ENCODE results near the gene IFIT1B. TPM values are rescaled to one million over a fixed set of nuclear protein-coding genes. Genes with fewer than 3 reads are reported as not detected.

Gene IFIT1B
- total RNA-seq, 1 experiment from 2014 or later: not detected

- BruUV-seq (replicated peaks): no TSS peak
- H3K9me3 ChIP-seq (ENCODE audit: low read length): no peaks in the 10 kb centered on the region
- no peaks in the 10 kb centered on the region for H3K9me2 ChIP-seq (replicated peaks; ENCODE audit: low read length)
Measured at GRCh38 chr10:89338713-89339112, 39.1 kb upstream of the IFIT1B start.

GRCh38 chr10:89339875-89340274, 38.0 kb upstream of the IFIT1B start:
- Histone ChIP-seq H3K27ac (ENCODE audit: low read length) (no peak overlapping the region), H3F3A (ENCODE audit: low read length, unreplicated experiment) (no peaks in the 10 kb centered on the region), H3K36me3 (ENCODE audit: low read depth, low read length) (no peaks in the 10 kb centered on the region; the same call in 1 of the 2 replicates), H2AFZ (ENCODE audit: low read length) (no peak overlapping the region), H3K4me1 (ENCODE audit: insufficient read depth, low read length) (0 out of 2 replicates have a peak, but pooled peaks cover 5% of the 10 kb centered on the region), H3K27me3 (ENCODE audit: low read length) (no peaks in the 10 kb centered on the region), H3K4me2 (ENCODE audit: low read length) (no peak overlapping the region), H3K4me3 (ENCODE audit: low read length) (no peak overlapping the region), H3K9ac (ENCODE audit: low read length) (no peak overlapping the region), H3K9me3 (ENCODE audit: low read length) (no peaks in the 10 kb centered on the region), H3K9me2 (replicated peaks; ENCODE audit: low read length) (no peaks in the 10 kb centered on the region), H3K79me2 (ENCODE audit: low read length) (no peaks in the 10 kb centered on the region), H4K20me1 (ENCODE audit: low read length) (no peaks in the 10 kb centered on the region)
- ATAC-seq (no peak), DNase-seq (no peak)
- CTCF ChIA-PET: no interaction called here
- no TSS peak for BruUV-seq (replicated peaks)
- POLR2A ChIA-PET (ENCODE audit: unreplicated experiment): no interaction called here
- TF ChIP-seq EZH2phosphoT487 (IDR thresholded peaks at IDR 0.05; ENCODE audit: borderline replicate concordance, low read length) (no peak), EZH2 (IDR thresholded peaks at IDR 0.05; ENCODE audit: low read length, unreplicated experiment) (no peak), CTCF (conservative IDR thresholded peaks at IDR 0.05; ENCODE audit: low read depth, low read length) (no peak)
- intact Hi-C loops (cut with micrococcal nuclease): no loop called here

More at GRCh38 chr10:89338713-89339112, 39.1 kb upstream of the IFIT1B start:
- Histone ChIP-seq H3K36me3 (ENCODE audit: low read depth, low read length) (no peaks in the 10 kb centered on the region; the same call in 1 of the 2 replicates), H4K20me1 (ENCODE audit: low read length) (no peaks in the 10 kb centered on the region), H3K27ac (ENCODE audit: low read length) (no peak overlapping the region), H3K79me2 (ENCODE audit: low read length) (no peaks in the 10 kb centered on the region), H3K4me2 (ENCODE audit: low read length) (no peak overlapping the region), H2AFZ (ENCODE audit: low read length) (no peak overlapping the region), H3K27me3 (ENCODE audit: low read length) (no peaks in the 10 kb centered on the region), H3K4me3 (ENCODE audit: low read length) (no peak overlapping the region), H3K9ac (ENCODE audit: low read length) (no peak overlapping the region), H3K4me1 (ENCODE audit: insufficient read depth, low read length) (0 out of 2 replicates have a peak, but pooled peaks cover 5% of the 10 kb centered on the region), H3F3A (ENCODE audit: low read length, unreplicated experiment) (no peaks in the 10 kb centered on the region)
- CTCF ChIA-PET: no interaction called here
- TF ChIP-seq EZH2 (IDR thresholded peaks at IDR 0.05; ENCODE audit: low read length, unreplicated experiment) (no peak), EZH2phosphoT487 (IDR thresholded peaks at IDR 0.05; ENCODE audit: borderline replicate concordance, low read length) (no peak), CTCF (conservative IDR thresholded peaks at IDR 0.05; ENCODE audit: low read depth, low read length) (no peak)
- ATAC-seq: no peak
- POLR2A ChIA-PET (ENCODE audit: unreplicated experiment): no interaction called here
- no peak for DNase-seq
- intact Hi-C loops (cut with micrococcal nuclease): no loop called here

- H3K9me2 ChIP-seq (replicated peaks; ENCODE audit: low read length): no peaks in the 10 kb centered on the region
- ChIA-PET CTCF (no interaction called here), POLR2A (ENCODE audit: unreplicated experiment) (no interaction called here)
- peaks cover 16% of the 10 kb centered on the region for H3K4me1 ChIP-seq (ENCODE audit: insufficient read depth, low read length)
- no peak overlapping the region for H3K4me3 ChIP-seq (ENCODE audit: low read length)
- no peak overlapping the region for H3K9ac ChIP-seq (ENCODE audit: low read length)
- no peak overlapping the region for H3K27ac ChIP-seq (ENCODE audit: low read length)
- no peak overlapping the region for H2AFZ ChIP-seq (ENCODE audit: low read length)
- TF ChIP-seq EZH2phosphoT487 (IDR thresholded peaks at IDR 0.05; ENCODE audit: borderline replicate concordance, low read length): no peak
- TF ChIP-seq CTCF (conservative IDR thresholded peaks at IDR 0.05; ENCODE audit: low read depth, low read length): no peak
- no peak for TF ChIP-seq EZH2 (IDR thresholded peaks at IDR 0.05; ENCODE audit: low read length, unreplicated experiment)
- intact Hi-C loops (cut with micrococcal nuclease): no loop called here
- H3K79me2 ChIP-seq (ENCODE audit: low read length): no peaks in the 10 kb centered on the region
- BruUV-seq (replicated peaks): no TSS peak
- no peaks in the 10 kb centered on the region for H3K9me3 ChIP-seq (ENCODE audit: low read length)
- DNase-seq (no peak), ATAC-seq (no peak)
- no peaks in the 10 kb centered on the region for H3K27me3 ChIP-seq (ENCODE audit: low read length)
- H3K4me2 ChIP-seq (ENCODE audit: low read length): no peak overlapping the region
- H3K36me3 ChIP-seq (ENCODE audit: low read depth, low read length): no peaks in the 10 kb centered on the region; the same call in 1 of the 2 replicates
- H4K20me1 ChIP-seq (ENCODE audit: low read length): no peaks in the 10 kb centered on the region
- H3F3A ChIP-seq (ENCODE audit: low read length, unreplicated experiment): no peaks in the 10 kb centered on the region
Measured at GRCh38 chr10:89341649-89342048, 36.2 kb upstream of the IFIT1B start.
